T-helper 1 cell treated with Interleukin-12 subunit alpha and Interleukin-12 subunit beta and Interleukin-4 antibody, amounts not matched to agents 30 ng/mL and 1 ng/mL, for 36 hours (primary cell): ENCODE measurements around the gene MFSD6L. TPM values are rescaled to one million over a fixed set of nuclear protein-coding genes. Genes with fewer than 3 reads are reported as not detected.

Source experiments
- intact Hi-C: fragments of 100-400 bp; cut with micrococcal nuclease; formaldehyde crosslinking; loops from one replicate; pipeline ENCODE4 v1.15.1; 2024
- total RNA-seq: library from RNA; stranded (reverse); gene quantifications from 2 replicates; pipeline ENCODE4 v1.2.3, GENCODE V29; 2022

The MFSD6L gene
- total RNA-seq = 0.39 and 0.49 TPM in 2 replicates

GRCh38 chr17:8798846-8799569, at the start of gene MFSD6L:
TSS of gene MFSD6L (minus strand) at chr17:8799365. CDS start at chr17:8799120, 245 bp downstream.
- intact Hi-C loops = no loop called here

DNA sequence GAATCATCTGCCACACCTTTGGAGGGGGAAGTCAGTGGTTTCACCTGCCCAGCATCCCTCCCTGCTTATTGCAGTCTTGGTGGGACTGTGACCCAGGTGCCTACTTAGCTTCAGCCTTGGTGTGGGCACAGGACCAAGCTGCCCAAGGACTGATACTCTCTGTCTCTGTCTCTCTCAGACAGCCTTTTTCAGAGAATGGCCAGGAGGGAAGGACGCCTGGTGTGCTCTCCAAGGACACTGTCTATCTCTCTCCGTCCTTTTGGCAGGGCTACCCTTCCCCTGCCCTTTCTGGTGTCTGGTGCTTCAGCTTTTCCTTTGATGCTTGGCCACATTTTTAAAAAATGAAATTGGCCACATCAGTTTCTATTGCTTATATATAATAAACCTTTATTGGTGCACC, 48.7 kb upstream of the MFSD6L start:
- intact Hi-C loops = no loop called here

- intact Hi-C loops = no loop called here
These were observed 47.6 kb upstream of the MFSD6L start for GRCh38 chr17:8846768-8847211.

DNA sequence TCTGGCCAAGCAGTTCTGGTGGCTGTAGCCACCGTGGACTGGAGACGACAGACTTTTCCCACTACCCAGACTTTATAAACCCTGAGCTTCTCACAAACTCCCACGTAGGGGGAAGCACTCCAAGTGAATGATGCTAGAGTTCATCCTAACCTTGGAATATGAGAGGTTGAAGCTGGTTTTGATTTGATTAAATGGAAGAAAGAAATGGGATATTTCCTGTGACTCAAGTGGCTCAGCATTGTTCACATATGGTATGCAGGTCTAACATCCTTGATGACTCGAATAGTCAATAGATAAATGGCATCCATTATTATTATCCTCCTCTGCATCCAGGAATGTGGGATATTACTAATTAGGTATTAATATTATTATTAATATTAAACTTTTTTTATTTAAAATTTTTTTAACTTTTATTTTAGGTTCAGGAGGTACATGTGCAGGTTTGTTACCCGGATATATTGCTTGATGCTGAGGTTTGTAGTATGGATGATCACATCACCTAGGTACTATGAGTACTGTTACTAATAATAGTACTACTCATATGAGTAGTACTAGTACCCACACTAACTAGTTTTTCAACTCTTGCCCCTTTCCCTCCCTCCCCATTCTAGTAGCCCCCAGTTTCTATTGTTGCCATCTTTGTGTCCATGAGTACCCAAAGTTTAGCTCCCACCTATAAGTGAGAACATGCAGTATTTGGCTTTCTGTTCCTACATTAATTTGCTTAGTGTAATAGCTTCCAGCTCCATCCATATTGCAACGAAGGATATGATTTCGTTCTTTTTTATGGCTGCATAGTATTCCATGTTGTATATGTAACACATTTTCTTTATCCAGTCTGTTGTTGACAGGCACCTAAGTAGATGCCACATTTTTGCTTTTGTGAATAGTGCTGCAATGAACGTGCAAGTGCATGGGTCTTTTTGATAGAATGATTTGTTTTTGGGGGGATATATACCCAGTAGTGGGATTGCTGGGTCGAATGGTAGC, 45.4 kb upstream of the MFSD6L start:
- intact Hi-C loops = no loop called here

DNA sequence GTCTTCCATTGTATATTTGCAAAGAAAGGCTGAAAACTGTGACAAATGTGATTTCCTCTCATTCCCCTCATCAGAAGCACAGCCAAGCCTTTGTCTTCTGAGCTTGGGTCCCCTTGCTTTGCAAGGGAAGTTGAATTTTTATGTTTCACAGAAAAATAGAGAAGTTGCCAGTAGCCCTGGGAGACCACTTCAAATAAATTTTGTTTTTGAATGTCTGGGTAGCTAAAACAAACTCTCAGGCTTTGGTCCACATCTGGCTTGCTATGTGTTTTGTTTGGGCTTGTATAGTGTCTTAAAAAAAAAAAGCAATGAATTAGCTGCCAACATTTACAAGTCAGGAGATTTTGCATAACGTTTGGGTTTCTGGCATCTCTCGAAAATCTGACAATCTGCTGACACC, 44.2 kb upstream of the MFSD6L start:
- intact Hi-C loops = no loop called here

GRCh38 chr17:8841844-8842243, 42.7 kb upstream of the MFSD6L start:
- intact Hi-C loops = no loop called here

- intact Hi-C loops = no loop called here
These were observed 40.3 kb upstream of the MFSD6L start for GRCh38 chr17:8839410-8839935.

DNA sequence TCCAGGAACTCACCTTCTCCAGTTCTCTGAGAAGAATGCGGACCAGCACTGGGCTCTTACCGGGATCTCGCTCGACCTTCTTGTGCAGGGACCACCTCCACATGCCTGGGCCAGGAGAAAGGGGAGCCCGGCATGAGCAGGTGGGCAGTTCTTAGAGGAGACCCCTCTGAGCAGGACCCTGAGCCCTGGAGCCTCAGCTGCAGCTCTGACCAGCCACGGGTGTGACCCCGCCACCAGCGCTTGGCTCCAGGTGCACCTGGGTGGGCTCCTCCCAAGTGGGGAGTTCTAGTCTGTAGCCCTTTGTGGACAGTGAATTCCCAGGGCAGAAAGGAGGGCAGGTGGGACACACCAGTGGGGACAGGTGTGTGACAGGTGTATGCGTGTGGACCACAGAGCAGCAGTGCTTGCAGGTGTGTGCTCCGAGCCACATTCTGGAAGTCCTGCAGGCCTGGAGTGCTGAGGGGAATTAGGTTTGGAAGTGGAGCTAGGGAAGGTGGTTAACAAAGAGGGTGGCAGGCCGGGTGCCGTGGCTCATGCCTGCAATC, 39.5 kb upstream of the MFSD6L start:
- intact Hi-C loops = no loop called here

GRCh38 chr17:8837563-8838075, 38.5 kb upstream of the MFSD6L start:
- intact Hi-C loops = no loop called here

GRCh38 chr17:8836821-8837562, 37.8 kb upstream of the MFSD6L start:
- intact Hi-C loops = no loop called here

DNA sequence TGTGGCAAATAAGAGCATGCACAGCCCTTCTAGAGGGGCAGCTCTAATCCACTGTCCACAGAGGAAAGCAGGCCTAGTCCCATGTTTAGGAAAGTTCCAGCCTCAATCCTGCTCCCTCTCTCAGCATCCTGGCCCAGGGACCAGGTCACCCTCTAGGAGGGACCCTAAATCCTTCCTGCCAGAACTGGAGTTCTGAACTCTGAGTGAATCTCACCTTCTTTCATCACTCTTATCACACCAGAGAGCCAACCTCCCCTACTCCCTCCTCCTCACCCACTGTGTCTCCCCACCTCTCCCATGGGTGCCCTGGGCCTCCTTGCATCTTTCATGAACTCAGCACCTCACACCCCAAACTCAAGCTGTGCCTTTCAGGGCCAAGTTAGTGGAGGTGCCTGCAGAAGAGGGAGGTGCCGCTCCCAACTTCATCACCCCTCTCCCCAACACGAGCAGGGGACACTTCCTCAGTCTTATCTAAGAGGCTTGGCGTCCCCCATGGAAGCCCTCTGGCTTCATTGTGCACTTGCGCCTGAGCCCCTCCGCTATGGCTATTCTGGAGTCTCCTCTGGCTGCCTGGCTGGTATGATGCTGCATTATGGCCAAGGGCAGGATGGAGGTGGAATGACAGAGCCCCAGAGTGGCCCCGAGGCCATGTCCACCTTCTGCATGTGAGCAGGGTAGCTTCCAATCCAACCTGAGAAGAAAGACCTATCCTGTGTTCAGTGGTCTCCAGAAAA, 36.6 kb upstream of the MFSD6L start:
- intact Hi-C loops = no loop called here

- intact Hi-C loops = no loop called here
These were observed 35.9 kb upstream of the MFSD6L start for GRCh38 chr17:8835106-8835505.

- intact Hi-C loops = no loop called here
These were observed 33.7 kb upstream of the MFSD6L start for GRCh38 chr17:8832711-8833352.

DNA sequence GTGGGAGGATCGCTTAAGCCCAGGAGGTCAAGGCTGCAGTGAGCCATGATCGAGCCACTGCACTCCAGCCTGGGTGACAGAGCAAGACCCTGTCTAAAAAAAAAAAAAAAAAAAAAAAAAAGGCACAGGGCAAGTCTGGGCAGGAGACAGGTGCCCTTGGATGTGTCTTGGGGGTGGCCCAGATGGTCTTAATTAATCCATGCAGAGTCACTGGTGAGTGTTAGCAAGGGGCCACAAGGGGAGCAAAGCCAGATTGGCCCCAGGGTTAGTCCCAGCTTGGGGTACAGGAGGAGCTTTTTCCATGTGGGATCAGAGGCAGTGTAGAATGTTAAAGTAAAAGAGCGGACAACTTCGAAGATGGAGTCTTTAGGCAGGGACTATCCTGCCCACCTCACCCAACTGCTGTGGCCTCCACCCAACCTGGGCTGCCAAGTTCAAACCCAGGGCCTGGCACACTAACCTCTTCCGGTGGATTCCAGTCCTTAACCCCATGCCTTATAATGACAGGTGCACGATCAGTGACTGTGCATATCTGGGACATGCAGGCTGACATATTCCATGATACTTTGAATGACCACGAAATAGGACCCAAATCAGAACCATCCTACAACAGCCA, 32.2 kb upstream of the MFSD6L start:
- intact Hi-C loops = no loop called here

DNA sequence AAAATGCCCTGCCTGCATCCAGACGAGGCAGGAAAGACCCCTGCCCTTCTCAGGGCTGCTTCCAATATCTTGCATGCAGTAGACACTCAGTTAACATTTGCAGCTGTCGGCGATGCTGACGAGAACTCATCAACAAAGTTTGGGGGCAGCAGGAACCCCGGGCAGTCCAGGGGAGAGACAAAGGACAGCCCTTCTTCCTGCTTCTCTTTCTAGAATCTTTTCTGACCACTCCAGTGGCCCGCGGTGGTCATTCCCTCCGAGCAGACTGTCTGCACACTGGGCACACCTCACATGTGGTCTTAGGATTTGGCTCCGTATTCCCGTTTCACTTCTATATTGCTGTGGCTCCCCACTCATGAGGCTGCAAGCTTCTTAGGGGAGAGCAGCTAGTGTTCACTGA, 31.0 kb upstream of the MFSD6L start:
- intact Hi-C loops = no loop called here

DNA sequence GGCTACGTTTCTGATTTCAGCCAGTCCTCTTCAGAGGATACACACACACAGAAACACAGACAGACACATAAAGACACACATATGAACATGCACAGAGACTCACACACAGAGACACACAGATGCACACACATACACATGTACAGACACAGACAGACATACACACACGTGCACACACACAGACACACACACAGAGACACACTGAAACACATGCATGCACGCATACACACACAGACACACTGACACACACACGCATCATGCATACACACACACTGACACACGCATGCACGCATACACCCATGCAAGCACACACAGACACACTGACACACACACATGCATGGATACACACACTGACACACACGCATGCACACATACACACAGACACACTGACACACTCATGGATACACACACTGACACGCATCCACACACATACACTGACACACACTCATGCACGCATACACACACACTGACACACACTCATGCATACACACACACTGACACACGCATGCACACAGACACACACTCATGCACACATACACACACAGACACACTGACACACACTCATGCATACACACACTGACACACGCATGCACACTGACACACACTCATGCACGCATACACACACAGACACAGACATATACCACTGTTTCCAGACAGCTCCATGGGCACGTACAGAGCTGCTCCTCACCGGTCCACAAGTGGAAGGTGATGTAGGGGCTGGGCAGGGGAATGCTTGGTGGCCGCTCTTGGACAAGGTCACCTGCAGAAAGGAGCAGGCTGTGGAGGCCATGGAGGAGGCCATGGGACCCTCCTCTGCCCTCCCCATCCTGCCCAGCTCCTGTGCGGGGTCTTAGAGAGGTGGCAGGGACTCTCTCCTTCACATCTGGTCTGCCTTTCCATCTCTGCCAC, 30.1 kb upstream of the MFSD6L start:
- intact Hi-C loops = no loop called here

DNA sequence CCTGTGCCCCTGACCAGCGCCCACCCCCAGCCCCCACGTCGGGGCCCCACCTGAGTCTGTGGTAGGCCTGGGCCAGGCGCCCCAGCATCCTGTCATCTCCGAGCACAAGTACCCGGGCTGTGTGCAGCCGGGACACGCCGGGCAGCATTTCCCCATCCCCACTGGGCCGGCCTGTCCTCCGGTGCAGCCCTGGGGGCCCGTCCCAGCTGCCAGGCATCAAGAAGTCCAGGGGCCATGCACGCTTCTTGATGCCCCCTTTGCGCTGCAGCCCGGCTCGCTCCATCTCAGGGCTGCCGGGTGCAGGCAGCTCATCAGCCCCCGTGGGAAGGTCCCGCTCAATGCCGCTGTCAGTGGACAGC, 29.3 kb upstream of the MFSD6L start:
- intact Hi-C loops = no loop called here

DNA sequence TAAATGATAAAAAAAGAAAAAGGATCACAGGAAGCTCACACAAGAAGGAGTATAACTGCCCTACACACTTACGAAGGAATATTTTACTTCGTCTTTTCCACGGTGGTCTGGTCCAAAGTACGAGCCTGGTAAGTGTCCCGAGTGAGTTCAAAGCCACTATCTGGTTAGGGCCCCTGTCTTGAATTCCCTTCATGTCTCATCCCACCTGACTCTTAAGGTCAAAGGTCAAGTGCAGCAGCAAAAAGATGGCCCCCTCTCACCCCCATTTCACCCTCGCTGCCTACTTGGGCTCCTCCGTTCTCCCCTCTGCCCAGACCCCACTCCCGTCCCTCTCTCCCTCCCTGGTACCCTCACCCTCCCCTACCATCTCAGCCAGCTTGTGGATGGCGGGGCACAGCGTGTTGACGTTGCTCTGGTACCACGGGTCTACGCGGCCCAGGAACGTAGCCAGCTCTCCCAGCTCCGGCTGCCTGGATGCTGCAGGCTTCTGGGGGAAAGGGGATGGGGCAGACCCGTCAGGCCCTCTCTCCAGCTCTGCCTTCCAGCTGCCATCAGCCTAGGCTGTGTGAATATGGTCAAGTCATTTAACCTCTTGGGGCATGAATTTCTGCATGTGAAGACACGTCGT, 27.8 kb upstream of the MFSD6L start:
- intact Hi-C loops = no loop called here
